Activated CD4-positive, alpha-beta T cell treated with anti-CD3 and anti-CD28 coated beads for 4 hours (primary cell): ENCODE measurements around the gene HNRNPUL1.

Experiments
- DNase-seq, 2 donors: peaks; one replicate each; pipeline ENCODE4 v3.0.0-alpha.2; 2020

The HNRNPUL1 gene

GRCh38 chr19:41309180-41310032 lies 45.2 kb downstream of the HNRNPUL1 start:
- no peak for DNase-seq

- peak; percentile 88 to 90 for DNase-seq
Measured at GRCh38 chr19:41310033-41310831, 46.1 kb downstream of the HNRNPUL1 start, which contains the start of gene CCDC97. Gene CCDC97, plus strand, starts transcription at chr19:41310172. Its CDS starts 139 bp downstream, at chr19:41310311.

- no peak for DNase-seq
Measured at GRCh38 chr19:41311072-41311471, 46.9 kb downstream of the HNRNPUL1 start.

GRCh38 chr19:41311613-41312012 lies 47.4 kb downstream of the HNRNPUL1 start:
- no peak for DNase-seq

GRCh38 chr19:41316306-41316920 lies 52.2 kb downstream of the HNRNPUL1 start:
- no peak for DNase-seq

GRCh38 chr19:41318696-41319499 lies 54.7 kb downstream of the HNRNPUL1 start:
- no peak for DNase-seq

- DNase-seq, result no peak
Measured at GRCh38 chr19:41319500-41320184, 55.5 kb downstream of the HNRNPUL1 start.

GRCh38 chr19:41320185-41320518 lies 56.0 kb downstream of the HNRNPUL1 start:
- no peak for DNase-seq

GRCh38 chr19:41320568-41320967 lies 56.4 kb downstream of the HNRNPUL1 start:
- no peak for DNase-seq

- DNase-seq, result no peak
Measured at GRCh38 chr19:41321204-41321599, 57.0 kb downstream of the HNRNPUL1 start.

- DNase-seq, result no peak
Measured at GRCh38 chr19:41321600-41322270, 57.6 kb downstream of the HNRNPUL1 start.

- DNase-seq, result no peak
Measured at GRCh38 chr19:41322451-41322850, 58.3 kb downstream of the HNRNPUL1 start.

GRCh38 chr19:41323023-41323422 lies 58.9 kb downstream of the HNRNPUL1 start:
- DNase-seq, result no peak

- no peak for DNase-seq
Measured at GRCh38 chr19:41323430-41324125, 59.4 kb downstream of the HNRNPUL1 start.

GRCh38 chr19:41324231-41324702 lies 60.1 kb downstream of the HNRNPUL1 start:
- DNase-seq, result no peak

- no peak for DNase-seq
Measured at GRCh38 chr19:41324921-41325639, 60.9 kb downstream of the HNRNPUL1 start.

- no peak for DNase-seq
Measured at GRCh38 chr19:41325640-41325946, 61.4 kb downstream of the HNRNPUL1 start.

- DNase-seq, result no peak
Measured at GRCh38 chr19:41325947-41326706, 62.0 kb downstream of the HNRNPUL1 start.

GRCh38 chr19:41327076-41327575 lies 63.0 kb downstream of the HNRNPUL1 start:
- DNase-seq, result no peak
